Calu3 (cell line): ENCODE data around the gene SLC2A1. TPM values are rescaled to one million over a fixed set of nuclear protein-coding genes. Genes with fewer than 3 reads are reported as not detected.

ENCODE experiments used
- BruUV-seq: library from RNA; stranded (reverse); fragments of 400-500 nt; replicated peaks from 2 replicates; lab custom pipeline; 2021; lab: Mats Ljungman, UMichigan
- CTCF ChIA-PET: fragments of 300-600 bp; sonication (Branson Sonifier 250); formaldehyde crosslinking; loops from one replicate; lab custom pipeline; 2022; ENCODE audit warnings: antibody characterized with exemption; lab: Charles Lee
- DNase-seq: peaks from one replicate; pipeline ENCODE4 v3.0.0; 2022
- H3K27ac Mint-ChIP-seq: one replicate; pipeline ENCODE4 v1.8.0; 2022; ENCODE audit warnings: mixed read lengths; ENCODE audit not compliant: unreplicated experiment
- H3K27me3 Mint-ChIP-seq: one replicate; pipeline ENCODE4 v1.8.0; 2022; ENCODE audit warnings: mixed read lengths; ENCODE audit not compliant: unreplicated experiment
- H3K36me3 Mint-ChIP-seq: one replicate; pipeline ENCODE4 v1.8.0; 2022; ENCODE audit warnings: mild to moderate bottlenecking, moderate library complexity, mixed read lengths; ENCODE audit not compliant: insufficient read depth, unreplicated experiment
- H3K4me1 Mint-ChIP-seq: one replicate; pipeline ENCODE4 v1.8.0; 2022; ENCODE audit warnings: mild to moderate bottlenecking, low read depth, mixed read lengths; ENCODE audit not compliant: unreplicated experiment
- H3K4me3 Mint-ChIP-seq: one replicate; pipeline ENCODE4 v1.8.0; 2022; ENCODE audit warnings: mild to moderate bottlenecking, low read depth, moderate library complexity, mixed read lengths; ENCODE audit not compliant: unreplicated experiment
- H3K9me3 Mint-ChIP-seq: one replicate; pipeline ENCODE4 v1.8.0; 2022; ENCODE audit warnings: low read depth, mixed read lengths; ENCODE audit not compliant: unreplicated experiment
- intact Hi-C: fragments of 100-400 bp; cut with micrococcal nuclease; formaldehyde crosslinking; loops from one replicate; pipeline ENCODE4 v1.10.0; 2022; ENCODE audit not compliant: unreplicated experiment
- total RNA-seq: library from RNA; stranded (reverse); gene quantifications from 2 replicates; pipeline ENCODE4 v1.2.3, GENCODE V29; 2022
- TF ChIP-seq, protein P1 (sequence below): fragments of 200-600 bp; IDR thresholded peaks from one replicate; pipeline ENCODE4 v1.8.0; 2022; ENCODE audit warnings: antibody characterized with exemption; ENCODE audit not compliant: unreplicated experiment

The SLC2A1 gene
- total RNA-seq, 1 experiment from 2014 or later, result 183 TPM

DNA sequence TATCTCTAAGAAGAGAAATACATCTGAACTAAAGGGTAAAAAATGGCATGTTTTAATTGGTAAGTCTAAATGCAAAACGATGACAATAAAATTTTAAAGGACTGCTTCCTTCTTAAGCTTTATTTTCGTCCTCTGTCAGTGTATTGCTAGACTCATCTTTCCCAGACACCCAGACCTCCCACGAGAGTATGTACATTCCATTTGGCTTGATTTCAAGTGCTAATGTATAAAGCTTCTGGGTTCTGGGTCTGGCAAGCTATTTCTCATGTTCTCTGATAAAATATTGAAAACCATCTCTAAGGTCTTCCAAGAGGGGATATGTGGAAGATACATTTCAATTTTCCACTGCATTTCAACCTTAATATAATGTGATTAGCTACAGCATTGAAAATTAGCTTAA lies 24.6 kb upstream of the SLC2A1 start:
- H3K4me3 Mint-ChIP-seq, result no peak overlapping the region
- no peaks in the 10 kb centered on the region for H3K9me3 Mint-ChIP-seq
- H3K27ac Mint-ChIP-seq, result no peak overlapping the region
- H3K36me3 Mint-ChIP-seq, result peaks cover 14% of the 10 kb centered on the region
- no peaks in the 10 kb centered on the region for H3K27me3 Mint-ChIP-seq
- TF ChIP-seq, protein P1, sequence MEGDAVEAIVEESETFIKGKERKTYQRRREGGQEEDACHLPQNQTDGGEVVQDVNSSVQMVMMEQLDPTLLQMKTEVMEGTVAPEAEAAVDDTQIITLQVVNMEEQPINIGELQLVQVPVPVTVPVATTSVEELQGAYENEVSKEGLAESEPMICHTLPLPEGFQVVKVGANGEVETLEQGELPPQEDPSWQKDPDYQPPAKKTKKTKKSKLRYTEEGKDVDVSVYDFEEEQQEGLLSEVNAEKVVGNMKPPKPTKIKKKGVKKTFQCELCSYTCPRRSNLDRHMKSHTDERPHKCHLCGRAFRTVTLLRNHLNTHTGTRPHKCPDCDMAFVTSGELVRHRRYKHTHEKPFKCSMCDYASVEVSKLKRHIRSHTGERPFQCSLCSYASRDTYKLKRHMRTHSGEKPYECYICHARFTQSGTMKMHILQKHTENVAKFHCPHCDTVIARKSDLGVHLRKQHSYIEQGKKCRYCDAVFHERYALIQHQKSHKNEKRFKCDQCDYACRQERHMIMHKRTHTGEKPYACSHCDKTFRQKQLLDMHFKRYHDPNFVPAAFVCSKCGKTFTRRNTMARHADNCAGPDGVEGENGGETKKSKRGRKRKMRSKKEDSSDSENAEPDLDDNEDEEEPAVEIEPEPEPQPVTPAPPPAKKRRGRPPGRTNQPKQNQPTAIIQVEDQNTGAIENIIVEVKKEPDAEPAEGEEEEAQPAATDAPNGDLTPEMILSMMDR, result no peak
- intact Hi-C loops, result no loop called here
- CTCF ChIA-PET, result no interaction called here
- no peak for DNase-seq
- no TSS peak for BruUV-seq
- H3K4me1 Mint-ChIP-seq, result peaks cover 25% of the 10 kb centered on the region

DNA sequence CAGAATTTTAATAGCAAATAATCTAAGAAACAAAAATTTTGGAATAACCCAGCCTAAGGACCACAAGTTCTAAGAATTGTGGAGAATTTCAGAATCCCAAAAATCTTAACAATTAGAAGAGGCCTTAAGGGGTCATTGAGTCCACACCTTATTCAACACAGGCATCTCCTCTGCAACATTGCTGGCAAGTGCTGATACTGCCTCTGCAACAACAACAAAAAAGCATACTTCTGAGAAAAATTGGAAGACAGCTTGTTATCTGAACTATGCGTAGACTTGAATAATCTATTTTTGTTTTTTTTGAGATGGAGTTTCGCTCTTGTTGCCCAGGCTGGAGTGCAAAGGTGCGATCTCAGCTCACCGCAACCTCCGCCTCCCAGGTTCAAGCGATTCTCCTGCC lies 24.0 kb upstream of the SLC2A1 start:
- no peaks in the 10 kb centered on the region for H3K27me3 Mint-ChIP-seq
- CTCF ChIA-PET, result no interaction called here
- TF ChIP-seq, protein P1, result no peak
- H3K36me3 Mint-ChIP-seq, result peaks cover 14% of the 10 kb centered on the region
- BruUV-seq, result no TSS peak
- H3K4me3 Mint-ChIP-seq, result no peak overlapping the region
- intact Hi-C loops, result no loop called here
- no peak for DNase-seq
- peak overlapping the region; percentile 79 for H3K27ac Mint-ChIP-seq
- peaks cover 25% of the 10 kb centered on the region for H3K4me1 Mint-ChIP-seq
- H3K9me3 Mint-ChIP-seq, result no peaks in the 10 kb centered on the region

DNA sequence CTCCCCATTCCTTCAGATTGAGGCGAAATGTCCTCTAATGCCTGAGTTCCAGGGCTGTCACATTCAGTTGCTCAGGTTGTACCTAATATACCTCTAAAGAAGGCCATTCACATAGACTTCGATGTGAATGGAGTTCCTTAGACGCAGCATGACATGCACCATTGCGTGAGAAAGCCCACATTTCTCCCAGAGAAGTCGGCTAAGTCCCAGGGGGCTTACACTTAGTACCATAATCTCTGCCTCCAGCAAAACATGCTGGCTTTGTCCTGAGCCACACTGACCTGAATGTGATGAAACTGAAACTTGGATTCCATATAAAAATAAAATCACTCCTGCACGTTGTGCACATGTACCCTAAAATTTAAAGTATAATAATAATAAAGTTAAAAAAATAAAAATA lies 23.2 kb upstream of the SLC2A1 start:
- no peak overlapping the region for H3K4me3 Mint-ChIP-seq
- H3K36me3 Mint-ChIP-seq, result peaks cover 14% of the 10 kb centered on the region
- H3K4me1 Mint-ChIP-seq, result peaks cover 25% of the 10 kb centered on the region
- H3K27me3 Mint-ChIP-seq, result no peaks in the 10 kb centered on the region
- H3K27ac Mint-ChIP-seq, result peak overlapping the region; percentile 79
- no peak for DNase-seq
- intact Hi-C loops, result no loop called here
- CTCF ChIA-PET, result no interaction called here
- TF ChIP-seq, protein P1, result no peak
- no peaks in the 10 kb centered on the region for H3K9me3 Mint-ChIP-seq
- no TSS peak for BruUV-seq

DNA sequence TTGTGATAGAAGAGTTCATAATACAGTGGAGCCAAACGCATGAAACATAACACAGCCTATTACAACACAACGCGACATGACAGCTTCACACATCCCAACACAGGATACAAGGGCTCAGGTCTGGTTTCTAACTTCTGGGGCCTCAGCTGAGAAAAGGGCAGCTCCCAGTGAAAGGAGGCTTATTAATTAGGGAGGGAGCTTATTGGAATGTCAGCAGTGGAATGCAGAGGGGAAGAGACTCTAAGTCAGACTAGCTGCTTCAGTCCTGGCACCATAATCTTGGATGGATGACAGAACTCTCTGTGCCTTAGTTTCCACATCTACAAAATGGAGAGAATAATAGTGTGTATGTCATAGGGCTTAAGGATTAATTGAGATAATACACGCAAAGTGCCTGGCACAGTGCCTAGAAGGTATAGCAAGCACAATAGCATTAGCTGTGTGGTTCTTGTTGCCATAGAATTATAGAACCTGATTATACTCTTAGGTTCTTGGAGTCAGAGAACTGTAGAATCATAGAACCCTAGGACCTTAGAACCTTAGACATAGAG lies 22.7 kb upstream of the SLC2A1 start:
- Mint-ChIP-seq H3K27me3 (no peaks in the 10 kb centered on the region), H3K9me3 (no peaks in the 10 kb centered on the region), H3K4me3 (peak overlapping the region; percentile 39), H3K36me3 (peaks cover 14% of the 10 kb centered on the region), H3K4me1 (peaks cover 25% of the 10 kb centered on the region), H3K27ac (peak overlapping the region; percentile 76)
- no peak for DNase-seq
- BruUV-seq, result no TSS peak
- CTCF ChIA-PET, result no interaction called here
- TF ChIP-seq, protein P1, result no peak
- intact Hi-C loops, result no loop called here
